HFF-Myc (cell line): ENCODE results near the gene ZNF763.
A peak's percentile ranks its signal among the peaks of the same experiment; 100 is the strongest.

Source experiments
- DNase-seq: peaks from one replicate; pipeline ENCODE4 v3.0.0-alpha.2; 2011; ENCODE audit warnings: low read depth; ENCODE audit errors: extremely low read depth
- H3K4me3 ChIP-seq: replicated peaks from 2 replicates; pipeline ENCODE4 v1.5.1; 2011; ENCODE audit warnings: low read depth, mild to moderate bottlenecking, control low read depth, low read length
- TF ChIP-seq, protein P1 (sequence below): IDR thresholded peaks from 2 replicates; pipeline ENCODE4 v1.5.1; 2012; ENCODE audit warnings: mild to moderate bottlenecking, low read depth, low read length, control low read depth; ENCODE audit errors: missing control alignments

ZNF763 gene

DNA sequence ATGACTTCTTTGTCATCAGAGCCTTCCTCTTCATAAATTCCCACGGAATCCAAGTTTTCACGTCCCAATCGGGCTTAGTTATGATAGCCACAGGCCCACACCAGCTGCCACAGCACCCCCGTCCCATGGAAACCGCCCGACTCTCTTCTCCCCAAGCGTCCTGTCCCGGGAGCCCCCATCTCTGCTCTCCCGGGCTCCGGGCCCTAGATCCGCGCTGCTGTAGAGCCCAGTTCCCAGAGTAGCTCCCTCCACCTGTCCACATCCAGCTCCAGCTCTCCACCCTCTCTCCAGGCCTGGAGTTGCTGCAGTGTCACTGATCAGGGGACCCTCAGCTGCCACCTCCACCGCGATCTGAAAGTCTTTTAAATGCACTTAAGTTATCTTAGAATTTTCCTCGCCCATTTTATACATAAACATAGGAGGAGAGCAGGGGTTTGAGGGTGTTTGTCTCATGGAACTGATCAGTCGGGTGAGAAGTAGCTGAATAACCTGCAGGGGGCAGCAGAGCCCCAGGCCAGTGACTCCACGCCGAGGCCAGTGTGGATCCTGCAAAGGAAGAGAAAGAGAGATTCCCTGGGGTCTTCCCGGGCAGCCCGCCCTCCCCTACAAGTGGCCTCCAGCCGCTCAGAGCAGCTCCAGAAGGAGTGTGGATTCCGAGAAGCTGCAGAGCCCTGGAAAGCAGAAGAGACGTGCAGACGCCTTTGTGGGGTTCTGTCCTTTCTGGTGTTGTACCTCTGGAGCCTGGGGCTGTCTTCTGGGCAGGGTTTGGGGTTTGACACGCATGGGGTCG is 1.1 kb upstream of the ZNF763 start:
- no peak overlapping the region for H3K4me3 ChIP-seq
- DNase-seq, result no peak
- TF ChIP-seq, protein P1, sequence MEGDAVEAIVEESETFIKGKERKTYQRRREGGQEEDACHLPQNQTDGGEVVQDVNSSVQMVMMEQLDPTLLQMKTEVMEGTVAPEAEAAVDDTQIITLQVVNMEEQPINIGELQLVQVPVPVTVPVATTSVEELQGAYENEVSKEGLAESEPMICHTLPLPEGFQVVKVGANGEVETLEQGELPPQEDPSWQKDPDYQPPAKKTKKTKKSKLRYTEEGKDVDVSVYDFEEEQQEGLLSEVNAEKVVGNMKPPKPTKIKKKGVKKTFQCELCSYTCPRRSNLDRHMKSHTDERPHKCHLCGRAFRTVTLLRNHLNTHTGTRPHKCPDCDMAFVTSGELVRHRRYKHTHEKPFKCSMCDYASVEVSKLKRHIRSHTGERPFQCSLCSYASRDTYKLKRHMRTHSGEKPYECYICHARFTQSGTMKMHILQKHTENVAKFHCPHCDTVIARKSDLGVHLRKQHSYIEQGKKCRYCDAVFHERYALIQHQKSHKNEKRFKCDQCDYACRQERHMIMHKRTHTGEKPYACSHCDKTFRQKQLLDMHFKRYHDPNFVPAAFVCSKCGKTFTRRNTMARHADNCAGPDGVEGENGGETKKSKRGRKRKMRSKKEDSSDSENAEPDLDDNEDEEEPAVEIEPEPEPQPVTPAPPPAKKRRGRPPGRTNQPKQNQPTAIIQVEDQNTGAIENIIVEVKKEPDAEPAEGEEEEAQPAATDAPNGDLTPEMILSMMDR, result peak; percentile 58

DNA sequence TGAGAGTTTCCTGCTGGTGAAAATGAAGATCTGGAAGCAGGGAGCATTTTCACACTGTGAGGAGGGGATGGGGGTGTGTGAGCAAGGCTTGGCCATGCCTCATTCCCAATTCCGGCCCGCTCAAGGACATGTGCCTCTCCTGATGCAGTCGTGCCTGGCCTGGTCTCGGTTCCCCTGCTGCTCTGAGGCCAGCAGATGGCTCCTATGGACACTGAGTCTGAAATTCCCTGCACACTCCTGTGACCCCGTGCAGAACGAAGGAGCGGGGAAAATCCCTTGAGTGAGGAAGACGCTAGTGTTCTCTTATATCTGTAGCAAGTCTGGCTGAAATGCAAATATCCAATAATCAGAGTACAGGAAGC is 363 bp upstream of the ZNF763 start:
- H3K4me3 ChIP-seq, result no peak overlapping the region
- TF ChIP-seq, protein P1, result no peak
- DNase-seq, result no peak

DNA sequence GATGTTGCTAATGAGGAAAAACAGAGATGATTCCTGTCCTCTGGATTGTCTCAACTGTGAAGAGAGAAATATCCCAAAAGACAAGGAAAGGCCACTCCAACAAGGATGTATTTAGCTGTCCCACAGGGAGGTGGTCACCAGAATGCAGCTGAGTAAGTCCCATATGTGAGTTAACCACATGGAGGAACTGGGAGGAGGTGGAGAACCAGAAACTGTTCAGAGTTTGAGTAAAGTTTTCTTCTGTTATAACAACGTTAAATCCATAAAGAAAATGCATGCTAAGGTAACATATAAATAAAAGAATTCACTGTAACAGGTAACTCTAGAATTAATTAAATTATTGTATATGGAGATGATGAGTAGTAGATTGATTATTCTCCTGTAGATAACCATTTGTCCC is 5.3 kb downstream of the ZNF763 start:
- H3K4me3 ChIP-seq, result no peak overlapping the region
- DNase-seq, result no peak
- TF ChIP-seq, protein P1, result no peak

DNA sequence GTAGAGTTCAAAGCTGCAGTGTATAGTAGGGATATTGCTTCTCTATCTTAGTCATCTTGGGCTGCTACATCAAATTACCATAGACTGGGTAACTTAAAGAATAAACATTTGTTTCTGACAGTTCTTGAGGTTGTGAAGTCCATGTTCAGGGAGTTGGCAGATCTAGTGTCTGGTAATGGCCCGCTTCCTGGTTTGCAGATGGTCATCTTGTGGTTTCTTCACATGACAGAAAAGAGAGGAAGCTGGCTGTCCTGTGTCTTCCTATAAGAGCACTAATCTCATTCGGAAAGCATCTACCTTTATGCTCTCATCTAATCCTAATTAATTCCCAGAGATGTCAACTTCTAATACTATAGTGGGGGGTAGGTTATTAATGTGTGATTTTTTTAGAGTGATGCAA is 6.2 kb downstream of the ZNF763 start:
- no peak for DNase-seq
- TF ChIP-seq, protein P1, result no peak
- no peak overlapping the region for H3K4me3 ChIP-seq

DNA sequence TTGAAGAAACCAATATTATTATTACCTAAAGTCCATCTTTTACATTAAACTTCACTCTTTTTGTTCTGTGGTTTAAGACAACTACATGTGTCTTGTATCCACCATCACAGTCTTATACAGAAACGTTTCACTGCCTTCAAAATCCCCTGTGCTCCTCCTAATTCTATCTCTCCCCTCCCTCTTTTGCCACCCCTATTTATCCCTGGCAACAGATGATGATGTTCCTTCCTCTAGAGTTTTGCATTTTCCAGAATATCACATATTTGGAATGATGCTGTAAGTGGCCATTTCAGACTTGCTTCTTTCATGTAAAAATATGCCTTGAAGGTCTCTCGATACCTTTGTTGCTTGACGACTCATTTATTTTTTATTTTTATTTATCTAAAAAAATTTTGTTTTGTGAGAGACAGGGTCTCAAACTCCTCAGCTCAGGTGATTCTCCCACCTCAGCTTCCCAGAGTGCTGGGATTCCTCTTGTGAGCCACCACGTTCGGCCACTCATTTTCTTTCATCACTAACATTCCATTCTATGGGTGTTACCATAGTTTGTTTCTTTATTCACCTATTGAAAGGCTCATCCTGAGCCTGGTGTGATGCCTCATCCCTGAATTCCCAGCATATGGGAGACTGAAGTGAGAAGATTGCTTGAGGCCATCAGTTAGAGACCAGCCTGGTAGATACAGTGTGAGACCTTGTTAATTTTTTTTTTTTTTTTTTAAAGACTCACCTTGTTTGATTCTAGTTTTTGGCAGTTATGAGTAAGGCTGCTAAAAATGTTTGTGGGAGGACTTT is 8.4 kb downstream of the ZNF763 start:
- TF ChIP-seq, protein P1, result no peak

DNA sequence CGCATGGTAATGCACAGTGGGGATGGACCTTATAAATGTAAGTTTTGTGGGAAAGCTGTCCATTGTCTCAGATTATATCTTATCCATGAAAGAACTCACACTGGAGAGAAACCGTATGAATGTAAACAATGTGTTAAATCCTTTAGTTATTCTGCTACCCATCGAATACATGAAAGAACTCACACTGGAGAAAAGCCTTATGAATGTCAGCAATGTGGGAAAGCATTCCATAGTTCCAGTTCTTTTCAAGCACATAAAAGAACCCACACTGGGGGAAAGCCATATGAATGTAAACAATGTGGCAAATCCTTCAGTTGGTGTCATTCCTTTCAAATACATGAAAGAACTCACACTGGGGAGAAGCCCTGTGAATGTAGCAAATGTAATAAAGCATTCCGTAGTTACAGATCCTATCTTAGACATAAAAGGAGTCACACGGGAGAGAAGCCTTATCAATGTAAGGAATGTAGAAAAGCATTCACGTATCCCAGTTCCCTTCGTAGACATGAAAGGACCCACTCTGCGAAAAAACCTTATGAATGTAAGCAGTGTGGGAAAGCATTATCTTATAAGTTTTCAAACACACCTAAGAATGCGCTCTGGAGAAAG is 13.8 kb downstream of the ZNF763 start:
- no peak for DNase-seq
- TF ChIP-seq, protein P1, result no peak
- H3K4me3 ChIP-seq, result no peak overlapping the region

More for the DNA sequence above, 8.4 kb downstream of the ZNF763 start:
- no peak overlapping the region for H3K4me3 ChIP-seq
- no peak for DNase-seq
